GM12864 (cell line): ENCODE data around the gene TMEM127.
A peak's percentile ranks its signal among the peaks of the same experiment; 100 is the strongest.
"Not testable (repeated sequence)": the region's sequence is repeated elsewhere in the genome, so short reads cannot be mapped to it uniquely, and the experiment has no call there.

ENCODE experiments used
- DNase-seq: peaks from one replicate; pipeline ENCODE4 v3.0.0-alpha.2; 2011; ENCODE audit warnings: low read depth
- H3K4me3 ChIP-seq: 2 replicates; pipeline ENCODE4 v1.5.1; 2011; ENCODE audit warnings: mild to moderate bottlenecking, low read depth, low read length, control low read depth
- TF ChIP-seq, protein P1 (sequence below): IDR thresholded peaks from 2 replicates; pipeline ENCODE4 v1.5.1; 2011; ENCODE audit warnings: low read depth, mild to moderate bottlenecking, moderate library complexity, low read length, control low read depth, inconsistent platforms; ENCODE audit errors: missing control alignments

The TMEM127 gene

GRCh38 chr2:96264086-96264485 lies 1.7 kb downstream of the TMEM127 start:
- DNase-seq = no peak
- peak overlapping the region; percentile 76 for H3K4me3 ChIP-seq
- TF ChIP-seq, protein P1, sequence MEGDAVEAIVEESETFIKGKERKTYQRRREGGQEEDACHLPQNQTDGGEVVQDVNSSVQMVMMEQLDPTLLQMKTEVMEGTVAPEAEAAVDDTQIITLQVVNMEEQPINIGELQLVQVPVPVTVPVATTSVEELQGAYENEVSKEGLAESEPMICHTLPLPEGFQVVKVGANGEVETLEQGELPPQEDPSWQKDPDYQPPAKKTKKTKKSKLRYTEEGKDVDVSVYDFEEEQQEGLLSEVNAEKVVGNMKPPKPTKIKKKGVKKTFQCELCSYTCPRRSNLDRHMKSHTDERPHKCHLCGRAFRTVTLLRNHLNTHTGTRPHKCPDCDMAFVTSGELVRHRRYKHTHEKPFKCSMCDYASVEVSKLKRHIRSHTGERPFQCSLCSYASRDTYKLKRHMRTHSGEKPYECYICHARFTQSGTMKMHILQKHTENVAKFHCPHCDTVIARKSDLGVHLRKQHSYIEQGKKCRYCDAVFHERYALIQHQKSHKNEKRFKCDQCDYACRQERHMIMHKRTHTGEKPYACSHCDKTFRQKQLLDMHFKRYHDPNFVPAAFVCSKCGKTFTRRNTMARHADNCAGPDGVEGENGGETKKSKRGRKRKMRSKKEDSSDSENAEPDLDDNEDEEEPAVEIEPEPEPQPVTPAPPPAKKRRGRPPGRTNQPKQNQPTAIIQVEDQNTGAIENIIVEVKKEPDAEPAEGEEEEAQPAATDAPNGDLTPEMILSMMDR = no peak

DNA sequence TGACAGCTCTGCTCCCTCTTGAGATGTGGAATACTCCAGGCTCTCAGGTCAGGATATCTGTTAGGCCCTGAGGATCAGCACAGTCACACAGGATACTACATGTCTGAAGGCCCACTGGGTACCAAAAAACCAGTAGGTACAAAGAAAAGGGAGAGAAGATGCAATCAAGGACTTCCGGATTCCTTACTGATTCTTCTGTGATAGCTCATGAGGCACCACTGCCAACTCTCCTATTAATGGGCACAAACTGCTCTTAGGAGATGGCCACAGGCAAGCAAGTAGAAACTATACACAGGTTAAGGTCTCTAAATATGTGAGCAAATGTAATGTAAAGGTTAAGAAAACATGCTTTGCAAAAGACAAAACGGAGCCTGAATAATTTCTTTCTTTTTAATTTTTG lies 3.5 kb downstream of the TMEM127 start:
- TF ChIP-seq, protein P1 = no peak
- no peak for DNase-seq
- H3K4me3 ChIP-seq = no peak overlapping the region

DNA sequence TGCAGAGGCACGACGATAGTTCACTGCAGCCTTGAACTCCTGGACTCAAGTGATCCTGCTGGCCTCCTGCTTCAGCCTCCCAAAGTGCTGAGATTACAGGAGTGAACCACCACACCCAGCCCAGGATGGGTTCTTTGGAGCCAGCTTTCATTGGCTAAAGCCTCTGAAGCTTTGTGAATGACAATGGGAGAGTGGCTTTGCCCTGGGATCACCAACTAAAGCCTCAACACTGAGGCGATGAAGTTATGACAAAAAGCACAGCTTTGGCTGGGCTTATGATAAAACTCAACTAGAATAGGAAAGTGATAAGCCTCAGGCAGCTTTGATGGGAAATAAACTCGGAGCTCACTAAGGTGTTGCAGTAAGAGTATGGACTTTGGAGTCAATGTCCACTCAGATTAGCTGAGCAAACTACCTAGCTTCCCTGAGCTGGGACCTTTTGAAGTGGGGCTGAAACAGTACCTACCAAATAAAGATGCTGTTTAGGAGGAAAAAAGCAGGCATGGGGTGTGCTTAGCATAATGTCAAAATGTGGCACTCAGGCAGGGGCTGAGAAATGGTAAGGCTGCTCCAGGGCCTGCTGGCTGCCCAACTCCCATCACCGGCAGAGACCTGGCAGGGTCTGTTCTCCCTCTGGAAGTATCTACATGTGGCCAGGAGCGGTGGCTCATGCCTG lies 4.3 kb downstream of the TMEM127 start:
- TF ChIP-seq, protein P1 = no peak

DNA sequence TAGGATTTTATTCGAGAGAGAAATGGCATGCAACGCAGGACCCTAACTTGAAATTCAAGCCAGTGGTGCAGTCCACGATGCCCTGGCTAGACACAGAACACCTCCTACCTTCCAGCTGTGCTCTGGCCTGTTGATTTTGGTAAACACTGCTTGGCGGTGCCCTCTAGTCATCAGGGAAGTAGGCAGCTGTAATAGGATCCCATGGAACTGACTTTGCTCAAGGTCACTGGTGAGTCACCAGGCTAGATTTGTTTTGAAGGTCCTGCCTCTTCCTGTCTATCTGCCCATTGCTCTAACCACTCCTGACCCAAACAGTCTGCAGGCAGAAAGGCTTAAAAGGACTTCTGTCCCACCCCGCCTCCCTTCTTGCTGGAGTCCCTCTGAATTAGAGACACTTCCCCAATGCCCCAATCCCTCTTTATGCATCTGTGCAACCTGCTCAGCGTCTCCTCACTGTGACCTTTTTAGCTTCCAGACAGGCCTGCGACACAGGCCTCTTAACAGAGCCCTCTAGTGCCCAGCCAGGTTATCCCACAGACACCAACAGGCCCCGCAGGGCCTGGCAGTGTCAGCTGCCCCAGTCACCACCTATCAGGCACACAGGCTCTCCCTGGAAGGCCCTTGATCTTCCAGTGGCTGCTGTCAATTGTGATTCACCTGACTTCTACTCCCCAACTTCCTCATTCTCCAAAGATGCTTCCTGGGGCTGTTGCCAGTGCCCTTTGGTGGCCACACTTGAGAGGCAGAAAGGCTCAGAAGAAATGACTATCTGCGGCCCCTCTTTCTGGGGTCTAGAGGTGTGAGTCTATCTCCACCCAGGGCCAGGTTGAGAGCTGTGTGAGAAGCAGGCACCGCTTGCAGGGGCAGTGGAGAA lies 5.2 kb downstream of the TMEM127 start:
- DNase-seq = no peak
- TF ChIP-seq, protein P1 = peak; percentile 67

More for the DNA sequence above, 4.3 kb downstream of the TMEM127 start:
- DNase-seq = no peak
- no peak overlapping the region for H3K4me3 ChIP-seq

DNA sequence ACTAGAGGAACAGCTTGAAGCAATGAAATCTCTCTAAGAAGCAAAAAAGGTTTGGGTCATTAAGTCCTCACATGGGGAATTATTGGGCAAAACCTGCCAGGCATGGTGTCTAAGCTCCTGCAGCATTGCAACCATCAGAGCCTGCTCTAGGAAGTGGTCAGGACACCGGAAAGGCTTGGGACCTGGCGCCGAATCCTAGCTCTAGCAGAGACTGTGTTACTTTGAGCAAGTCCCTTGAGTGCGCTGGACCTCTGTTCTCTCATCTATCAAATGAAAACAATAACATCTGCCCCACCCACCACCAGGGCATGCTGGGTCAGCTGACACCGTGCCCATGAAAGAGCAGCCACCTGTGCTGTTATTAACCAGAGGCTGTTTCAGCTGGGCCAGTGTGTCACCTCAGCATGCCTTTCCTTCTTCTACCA lies 6.3 kb downstream of the TMEM127 start:
- TF ChIP-seq, protein P1 = no peak
- no peak for DNase-seq
- no peak overlapping the region for H3K4me3 ChIP-seq

More for the DNA sequence above, 5.2 kb downstream of the TMEM127 start:
- no peak overlapping the region for H3K4me3 ChIP-seq

DNA sequence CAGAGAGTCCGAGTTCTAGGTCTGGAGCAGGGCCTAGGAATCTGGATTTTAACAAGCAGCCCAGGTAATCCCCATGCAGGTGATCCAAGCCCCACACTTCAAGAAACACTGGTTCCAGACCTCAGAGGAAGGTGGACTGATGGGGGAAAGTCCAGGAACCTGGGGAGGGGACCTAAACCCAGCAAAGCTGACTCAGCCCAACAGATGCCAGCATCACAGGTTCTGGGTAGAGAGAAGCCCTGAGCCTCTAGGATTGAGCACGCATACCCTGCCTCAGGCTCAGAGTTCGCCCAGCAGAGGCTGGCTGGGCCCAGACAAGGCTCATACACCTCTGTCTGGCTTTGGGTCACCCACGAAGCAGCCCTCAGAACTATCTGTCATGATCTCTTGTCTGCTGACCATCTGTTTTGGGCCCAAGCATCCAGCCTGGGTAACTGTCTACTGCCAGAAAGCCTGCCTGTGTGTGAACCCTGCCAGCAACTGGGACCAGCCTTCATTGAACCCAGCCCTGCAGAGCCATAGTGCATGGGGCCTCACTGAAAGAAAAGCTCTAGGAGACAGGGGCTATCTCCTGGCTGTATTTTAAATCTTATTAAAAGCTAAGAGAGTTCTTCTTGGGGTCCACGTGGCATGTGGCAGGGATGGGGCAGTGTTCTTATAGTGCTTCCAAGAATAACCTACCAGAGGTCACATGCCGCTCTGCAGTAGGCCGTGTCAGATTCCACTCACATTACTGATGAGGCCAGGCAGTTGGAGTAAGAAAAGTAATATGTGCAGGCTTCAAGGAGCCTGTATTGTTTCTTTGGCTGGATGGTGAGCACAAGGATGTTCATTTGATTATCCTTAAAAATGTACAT lies 7.4 kb downstream of the TMEM127 start:
- no peak overlapping the region for H3K4me3 ChIP-seq
- TF ChIP-seq, protein P1 = no peak
- DNase-seq = no peak

- DNase-seq, H3K4me3 ChIP-seq: not testable (repeated sequence)
Measured at GRCh38 chr2:96257744-96258143, 8.1 kb downstream of the TMEM127 start.
